ENCODE results near the gene DPT.

DNA sequence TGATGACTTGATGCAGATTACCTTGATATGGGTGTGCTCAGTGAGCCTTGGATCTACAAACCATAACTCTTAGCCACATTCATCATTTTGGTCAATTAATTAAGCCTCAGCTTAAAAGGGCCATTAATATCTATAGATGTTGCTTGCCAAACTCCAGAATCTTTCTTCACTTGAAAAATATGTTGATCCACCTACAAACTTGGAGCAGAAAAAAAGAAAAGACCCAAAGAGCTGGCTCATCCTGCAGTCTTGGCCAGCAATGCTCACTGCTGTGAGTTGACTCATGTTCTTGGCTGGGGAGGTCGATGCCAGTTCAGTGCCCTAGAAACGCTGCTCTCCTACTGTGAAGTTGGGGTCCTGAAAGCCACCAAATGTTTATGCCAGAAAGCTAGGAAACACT lies 75.4 kb downstream of the DPT start:
- no peak for TF ChIP-seq POLR2A (IDR thresholded peaks at IDR 0.05)
- TF ChIP-seq EP300 (IDR thresholded peaks at IDR 0.05) = no peak
- TF ChIP-seq, protein P1, sequence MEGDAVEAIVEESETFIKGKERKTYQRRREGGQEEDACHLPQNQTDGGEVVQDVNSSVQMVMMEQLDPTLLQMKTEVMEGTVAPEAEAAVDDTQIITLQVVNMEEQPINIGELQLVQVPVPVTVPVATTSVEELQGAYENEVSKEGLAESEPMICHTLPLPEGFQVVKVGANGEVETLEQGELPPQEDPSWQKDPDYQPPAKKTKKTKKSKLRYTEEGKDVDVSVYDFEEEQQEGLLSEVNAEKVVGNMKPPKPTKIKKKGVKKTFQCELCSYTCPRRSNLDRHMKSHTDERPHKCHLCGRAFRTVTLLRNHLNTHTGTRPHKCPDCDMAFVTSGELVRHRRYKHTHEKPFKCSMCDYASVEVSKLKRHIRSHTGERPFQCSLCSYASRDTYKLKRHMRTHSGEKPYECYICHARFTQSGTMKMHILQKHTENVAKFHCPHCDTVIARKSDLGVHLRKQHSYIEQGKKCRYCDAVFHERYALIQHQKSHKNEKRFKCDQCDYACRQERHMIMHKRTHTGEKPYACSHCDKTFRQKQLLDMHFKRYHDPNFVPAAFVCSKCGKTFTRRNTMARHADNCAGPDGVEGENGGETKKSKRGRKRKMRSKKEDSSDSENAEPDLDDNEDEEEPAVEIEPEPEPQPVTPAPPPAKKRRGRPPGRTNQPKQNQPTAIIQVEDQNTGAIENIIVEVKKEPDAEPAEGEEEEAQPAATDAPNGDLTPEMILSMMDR (IDR thresholded peaks at IDR 0.05) = no peak
